B cell (primary cell): ENCODE results near the gene SH2B2.

Source experiments
- CTCF ChIP-seq: fragments of 200-600 bp; IDR thresholded peaks from one replicate; pipeline ENCODE4 v1.8.0; 2022; ENCODE audit warnings: antibody characterized with exemption, mild to moderate bottlenecking
- EZH2 ChIP-seq: IDR thresholded peaks from 2 replicates; pipeline ENCODE4 v1.6.1; 2012; ENCODE audit warnings: borderline replicate concordance, low read depth, mild to moderate bottlenecking, moderate library complexity, low read length; ENCODE audit not compliant: insufficient read depth, poor library complexity, severe bottlenecking

DNA sequence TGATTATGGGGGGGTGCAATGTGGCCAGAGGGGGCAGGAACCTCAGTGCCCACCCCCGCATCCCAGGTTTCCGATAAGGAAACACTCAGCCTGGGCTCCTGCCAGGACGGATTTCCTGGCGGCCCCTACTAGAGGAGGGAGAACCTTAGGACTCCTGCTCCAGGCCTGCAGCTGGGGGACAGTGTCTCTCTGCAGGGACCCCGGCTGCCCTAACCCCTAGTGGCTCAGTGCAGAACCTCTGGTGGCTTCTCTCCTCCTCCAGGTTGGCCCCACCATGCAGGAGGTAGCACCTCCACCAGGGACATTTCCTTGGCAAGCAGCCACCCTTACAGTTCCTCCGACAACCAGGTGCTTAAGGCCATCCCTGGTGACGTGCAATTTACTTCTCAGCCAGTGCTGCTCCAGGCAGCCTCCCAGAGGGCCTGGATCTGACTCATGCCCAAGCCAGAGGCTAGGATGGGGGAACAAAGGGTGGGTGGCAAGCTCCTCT is 31.9 kb downstream of the SH2B2 start:
- TF ChIP-seq EZH2: no peak
- no peak for TF ChIP-seq CTCF
